Measurements from ENCODE around the gene KDF1. TPM values are rescaled to one million over a fixed set of nuclear protein-coding genes. Genes with fewer than 3 reads are reported as not detected.

The KDF1 gene
- total and polyA plus RNA-seq, 2 donors (not counting 3 experiments of a cell fraction or from before 2014, with no cell fraction given), result not detected

DNA sequence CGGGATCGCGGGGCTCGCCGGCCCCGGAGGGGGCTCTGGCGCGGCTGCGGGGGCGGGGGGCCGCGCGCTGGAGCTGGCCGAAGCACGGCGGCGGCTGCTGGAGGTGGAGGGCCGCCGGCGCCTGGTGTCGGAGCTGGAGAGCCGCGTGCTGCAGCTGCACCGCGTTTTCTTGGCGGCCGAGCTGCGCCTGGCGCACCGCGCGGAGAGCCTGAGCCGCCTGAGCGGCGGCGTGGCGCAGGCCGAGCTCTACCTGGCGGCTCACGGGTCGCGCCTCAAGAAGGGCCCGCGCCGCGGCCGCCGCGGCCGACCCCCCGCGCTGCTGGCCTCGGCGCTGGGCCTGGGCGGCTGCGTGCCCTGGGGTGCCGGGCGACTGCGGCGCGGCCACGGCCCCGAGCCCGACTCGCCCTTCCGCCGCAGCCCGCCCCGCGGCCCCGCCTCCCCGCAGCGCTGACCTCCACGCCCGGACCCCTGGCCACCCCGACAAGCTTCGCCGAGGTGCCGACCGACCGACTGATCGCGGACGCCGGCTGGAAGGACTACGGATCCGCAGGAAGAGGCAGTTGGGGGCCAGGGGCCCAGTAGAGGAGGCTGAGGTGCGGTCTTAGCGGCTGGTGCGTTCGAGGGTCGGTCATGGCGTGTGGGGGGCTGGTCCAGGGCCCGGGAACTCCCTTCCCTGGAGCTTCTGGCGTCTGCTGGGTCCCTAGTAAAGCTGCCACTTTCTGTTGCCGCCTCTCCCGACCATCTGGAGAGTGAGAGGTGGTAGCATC lies 33.9 kb upstream of the KDF1 start:
- H3K79me2 ChIP-seq (ENCODE audit: control insufficient read depth, insufficient read depth, low read length), result peaks cover 17% of the 10 kb centered on the region
- TF ChIP-seq FOS (IDR thresholded peaks at IDR 0.05; ENCODE audit: borderline replicate concordance, insufficient read depth, low read length) (no peak), MYC (IDR thresholded peaks at IDR 0.05; ENCODE audit: low read depth, low read length) (no peak), POLR2A (IDR thresholded peaks at IDR 0.05; ENCODE audit: low read depth, low read length) (no peak), JUN (IDR thresholded peaks at IDR 0.05; ENCODE audit: borderline replicate concordance, insufficient read depth, insufficient read length, low read depth) (no peak), POLR2AphosphoS5 (IDR thresholded peaks at IDR 0.05; ENCODE audit: insufficient read depth, low read depth, low read length) (no peak), GATA2 (IDR thresholded peaks at IDR 0.05; ENCODE audit: insufficient read depth, insufficient read length, low read depth, low read length) (no peak)
- TF ChIP-seq, protein P1, sequence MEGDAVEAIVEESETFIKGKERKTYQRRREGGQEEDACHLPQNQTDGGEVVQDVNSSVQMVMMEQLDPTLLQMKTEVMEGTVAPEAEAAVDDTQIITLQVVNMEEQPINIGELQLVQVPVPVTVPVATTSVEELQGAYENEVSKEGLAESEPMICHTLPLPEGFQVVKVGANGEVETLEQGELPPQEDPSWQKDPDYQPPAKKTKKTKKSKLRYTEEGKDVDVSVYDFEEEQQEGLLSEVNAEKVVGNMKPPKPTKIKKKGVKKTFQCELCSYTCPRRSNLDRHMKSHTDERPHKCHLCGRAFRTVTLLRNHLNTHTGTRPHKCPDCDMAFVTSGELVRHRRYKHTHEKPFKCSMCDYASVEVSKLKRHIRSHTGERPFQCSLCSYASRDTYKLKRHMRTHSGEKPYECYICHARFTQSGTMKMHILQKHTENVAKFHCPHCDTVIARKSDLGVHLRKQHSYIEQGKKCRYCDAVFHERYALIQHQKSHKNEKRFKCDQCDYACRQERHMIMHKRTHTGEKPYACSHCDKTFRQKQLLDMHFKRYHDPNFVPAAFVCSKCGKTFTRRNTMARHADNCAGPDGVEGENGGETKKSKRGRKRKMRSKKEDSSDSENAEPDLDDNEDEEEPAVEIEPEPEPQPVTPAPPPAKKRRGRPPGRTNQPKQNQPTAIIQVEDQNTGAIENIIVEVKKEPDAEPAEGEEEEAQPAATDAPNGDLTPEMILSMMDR (IDR thresholded peaks at IDR 0.05; ENCODE audit: extremely low read depth in 1 of 2, insufficient read depth in 1 of 2, low read depth in 1 of 2, low read length in 2 of 2), result no peak
- TF ChIP-seq, protein P2, sequence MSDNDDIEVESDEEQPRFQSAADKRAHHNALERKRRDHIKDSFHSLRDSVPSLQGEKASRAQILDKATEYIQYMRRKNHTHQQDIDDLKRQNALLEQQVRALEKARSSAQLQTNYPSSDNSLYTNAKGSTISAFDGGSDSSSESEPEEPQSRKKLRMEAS (IDR thresholded peaks at IDR 0.05; ENCODE audit: insufficient read depth, insufficient read length), result no peak
- H3K4me2 ChIP-seq (ENCODE audit: insufficient read depth, low read length), result peak overlapping the region; percentile 60
- DNase-seq (ENCODE audit: low read depth, low spot score), result no peak
- no peaks in the 10 kb centered on the region for H3K9me1 ChIP-seq (replicated peaks; ENCODE audit: control insufficient read depth, extremely low read depth, insufficient read depth, low read length)
- H3K9me3 ChIP-seq (replicated peaks; ENCODE audit: control insufficient read depth, insufficient read depth, low read length), result no peaks in the 10 kb centered on the region
- BruUV-seq (replicated peaks), result no TSS peak
- no peaks in the 10 kb centered on the region for H3K27me3 ChIP-seq (ENCODE audit: control insufficient read depth in 2 of 2, insufficient read depth in 2 of 2, low read length in 2 of 2)
- FAIRE-seq, result peak; percentile 44
- H2AFZ ChIP-seq (ENCODE audit: low read depth, low read length), result peak overlapping the region; percentile 91
- CTCF ChIA-PET, result interaction anchor here (1.1 to 9.2 kb wide), 8 partner anchors 8 to 104 kb away, joined by 3 to 181 read pairs (median 38); no protein-coding TSS in a partner anchor
- peak overlapping the region; percentile 43 to 61 (median 51) for H3K4me3 ChIP-seq (replicated peaks in 1 of 3; ENCODE audit: insufficient read depth in 1 of 3, low read depth in 1 of 3, low read length in 3 of 3)
- peaks cover 46% of the 10 kb centered on the region for H3K4me1 ChIP-seq (ENCODE audit: control insufficient read depth, extremely low read depth, insufficient read depth, low read length)
- H4K20me1 ChIP-seq (replicated peaks; ENCODE audit: control insufficient read depth, extremely low read depth, insufficient read depth, low read length), result no peaks in the 10 kb centered on the region
- no peaks in the 10 kb centered on the region for H3K36me3 ChIP-seq (ENCODE audit: control insufficient read depth in 2 of 2, extremely low read depth in 1 of 2, insufficient read depth in 2 of 2, low read length in 2 of 2)
- no peak overlapping the region for H3K27ac ChIP-seq (ENCODE audit: insufficient read depth, low read depth, low read length)
- POLR2A ChIA-PET, result interaction anchor here (1.1 to 1.4 kb wide), 2 partner anchors 19 to 118 kb away, joined by 3 read pairs; partner anchors contain the start of gene TENT5B
- dilution Hi-C loops (cut with MboI; ENCODE audit: extremely low pct_ligation_motif_present, low sequenced_read_pairs), result no loop called here
- H3K9ac ChIP-seq (replicated peaks; ENCODE audit: extremely low read depth, insufficient read depth, low read length), result peak overlapping the region; percentile 57
- intact Hi-C loops (cut with micrococcal nuclease), result no loop called here

Data from endothelial cell of umbilical vein (primary cell).